Lower leg skin (tissue), 3 donors: ENCODE measurements around the gene FBXL22.

ENCODE experiments used
- POLR2A ChIP-seq, 2 donors: fragments of 450-650 bp; IDR thresholded peaks; one replicate each; pipeline ENCODE4 v1.6.1; 2016 to 2017; ENCODE audit warnings: antibody characterized with exemption in 2 of 2, mild to moderate bottlenecking in 1 of 2, moderate library complexity in 1 of 2
- TF ChIP-seq, protein P1 (sequence below), 3 donors: fragments of 450-650 bp; IDR thresholded peaks; one replicate each; pipeline ENCODE4 v1.5.1; 2016; ENCODE audit warnings: antibody characterized with exemption in 3 of 3, mild to moderate bottlenecking in 3 of 3, moderate library complexity in 2 of 3

DNA sequence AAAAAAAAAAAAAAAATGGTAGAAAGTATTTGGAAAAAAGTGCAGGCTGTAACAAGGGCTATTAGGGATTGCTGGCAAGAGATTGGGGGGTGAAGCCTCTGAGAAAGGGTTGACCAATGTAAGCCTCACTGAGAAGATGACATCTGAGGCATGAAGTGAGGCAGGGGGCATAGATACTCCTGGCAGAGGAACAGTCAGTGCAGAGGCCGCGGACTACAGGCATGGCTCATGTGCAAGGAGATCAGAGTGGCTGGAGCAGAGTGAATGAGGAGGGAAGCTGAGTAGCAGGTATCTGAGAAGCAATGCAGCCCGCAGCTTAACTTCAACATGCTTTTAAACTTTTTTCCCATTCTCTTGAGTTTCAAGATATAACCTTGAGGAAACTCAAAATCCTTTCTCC is 5.4 kb downstream of the FBXL22 start:
- TF ChIP-seq, protein P1, sequence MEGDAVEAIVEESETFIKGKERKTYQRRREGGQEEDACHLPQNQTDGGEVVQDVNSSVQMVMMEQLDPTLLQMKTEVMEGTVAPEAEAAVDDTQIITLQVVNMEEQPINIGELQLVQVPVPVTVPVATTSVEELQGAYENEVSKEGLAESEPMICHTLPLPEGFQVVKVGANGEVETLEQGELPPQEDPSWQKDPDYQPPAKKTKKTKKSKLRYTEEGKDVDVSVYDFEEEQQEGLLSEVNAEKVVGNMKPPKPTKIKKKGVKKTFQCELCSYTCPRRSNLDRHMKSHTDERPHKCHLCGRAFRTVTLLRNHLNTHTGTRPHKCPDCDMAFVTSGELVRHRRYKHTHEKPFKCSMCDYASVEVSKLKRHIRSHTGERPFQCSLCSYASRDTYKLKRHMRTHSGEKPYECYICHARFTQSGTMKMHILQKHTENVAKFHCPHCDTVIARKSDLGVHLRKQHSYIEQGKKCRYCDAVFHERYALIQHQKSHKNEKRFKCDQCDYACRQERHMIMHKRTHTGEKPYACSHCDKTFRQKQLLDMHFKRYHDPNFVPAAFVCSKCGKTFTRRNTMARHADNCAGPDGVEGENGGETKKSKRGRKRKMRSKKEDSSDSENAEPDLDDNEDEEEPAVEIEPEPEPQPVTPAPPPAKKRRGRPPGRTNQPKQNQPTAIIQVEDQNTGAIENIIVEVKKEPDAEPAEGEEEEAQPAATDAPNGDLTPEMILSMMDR (IDR thresholded peaks at IDR 0.05), result no peak
- TF ChIP-seq POLR2A (IDR thresholded peaks at IDR 0.05), result no peak
